ENCODE measurements around the gene GATAD2A. TPM values are rescaled to one million over a fixed set of nuclear protein-coding genes. Genes with fewer than 3 reads are reported as not detected.

The GATAD2A gene
- total RNA-seq, 1 experiment from 2014 or later, result 189 TPM

DNA sequence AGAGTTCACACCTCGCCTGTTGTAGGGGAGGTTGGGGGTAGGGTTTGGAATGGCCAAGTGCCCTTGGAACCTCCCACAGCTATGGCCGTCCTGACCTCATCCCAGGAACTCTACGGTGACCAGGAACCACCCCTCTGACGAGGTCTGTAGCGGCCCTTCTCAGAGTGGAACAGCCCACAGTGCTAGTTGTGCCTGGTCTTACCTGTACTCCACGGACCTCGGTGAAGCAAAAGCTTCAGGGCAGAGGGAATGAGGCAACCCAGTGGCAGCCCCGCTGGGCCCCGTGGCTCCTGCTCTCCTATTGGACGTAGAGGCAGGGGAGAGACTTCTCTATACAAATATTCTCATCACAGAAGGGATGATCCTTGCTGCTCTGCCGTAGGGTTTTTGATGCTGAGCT is 102.7 kb downstream of the GATAD2A start:
- Mint-ChIP-seq H3K27me3 (ENCODE audit: low read depth) (peaks cover 4% of the 10 kb centered on the region; the same call in 1 of the 2 replicates), H3K27ac (peak overlapping the region in 2 of 3 experiments; percentile 70 to 90; a peak in 2 of 7 replicates), H3K4me3 (no peak overlapping the region), H3K4me1 (peaks cover 3 to 13% of the 10 kb centered on the region in 2 experiments), H3K36me3 (ENCODE audit: insufficient read depth in 1 of 3, low read depth in 3 of 3) (peaks cover 16 to 47% (median 39%) of the 10 kb centered on the region in 3 experiments), H3K9me3 (no peaks in the 10 kb centered on the region)
- no peak overlapping the region for H3K56ac ChIP-seq (ENCODE audit: insufficient read length, low read depth, low read length)
- no peak overlapping the region for H4K8ac ChIP-seq (replicated peaks; ENCODE audit: insufficient read length, low read depth, low read length)
- no peak overlapping the region for H3K27ac ChIP-seq (ENCODE audit: insufficient read length, low read depth, low read length)
- no peak overlapping the region for H3K14ac ChIP-seq (ENCODE audit: insufficient read depth, low read length)
- H4K91ac ChIP-seq (ENCODE audit: insufficient read length, low read depth, low read length), result no peak overlapping the region
- H2BK12ac ChIP-seq (ENCODE audit: insufficient read length, low read depth, low read length), result no peak overlapping the region
- H3K4me2 ChIP-seq (ENCODE audit: insufficient read depth, insufficient read length, low read length), result no peak overlapping the region
- H2AK5ac ChIP-seq (ENCODE audit: insufficient read length, low read length), result no peak overlapping the region
- H3K9ac ChIP-seq (ENCODE audit: extremely low read depth, insufficient read length, low read length), result no peak overlapping the region
- H3K23me2 ChIP-seq (ENCODE audit: insufficient read length, low read depth, low read length, poor library complexity, severe bottlenecking), result no peaks in the 10 kb centered on the region
- H3K23ac ChIP-seq (ENCODE audit: insufficient read length, low read depth, low read length), result no peak overlapping the region
- no peak for DNase-seq
- H3K27me3 ChIP-seq (ENCODE audit: insufficient read depth, low read length), result no peaks in the 10 kb centered on the region
- H3K79me2 ChIP-seq (ENCODE audit: insufficient read depth, low read length), result no peaks in the 10 kb centered on the region
- H2AFZ ChIP-seq (ENCODE audit: low read length), result no peak overlapping the region
- no peak overlapping the region for H3K18ac ChIP-seq (ENCODE audit: insufficient read length, low read depth, low read length)
- no peaks in the 10 kb centered on the region for H4K20me1 ChIP-seq (ENCODE audit: control insufficient read depth, insufficient read depth, insufficient read length)
- TF ChIP-seq, protein P1, sequence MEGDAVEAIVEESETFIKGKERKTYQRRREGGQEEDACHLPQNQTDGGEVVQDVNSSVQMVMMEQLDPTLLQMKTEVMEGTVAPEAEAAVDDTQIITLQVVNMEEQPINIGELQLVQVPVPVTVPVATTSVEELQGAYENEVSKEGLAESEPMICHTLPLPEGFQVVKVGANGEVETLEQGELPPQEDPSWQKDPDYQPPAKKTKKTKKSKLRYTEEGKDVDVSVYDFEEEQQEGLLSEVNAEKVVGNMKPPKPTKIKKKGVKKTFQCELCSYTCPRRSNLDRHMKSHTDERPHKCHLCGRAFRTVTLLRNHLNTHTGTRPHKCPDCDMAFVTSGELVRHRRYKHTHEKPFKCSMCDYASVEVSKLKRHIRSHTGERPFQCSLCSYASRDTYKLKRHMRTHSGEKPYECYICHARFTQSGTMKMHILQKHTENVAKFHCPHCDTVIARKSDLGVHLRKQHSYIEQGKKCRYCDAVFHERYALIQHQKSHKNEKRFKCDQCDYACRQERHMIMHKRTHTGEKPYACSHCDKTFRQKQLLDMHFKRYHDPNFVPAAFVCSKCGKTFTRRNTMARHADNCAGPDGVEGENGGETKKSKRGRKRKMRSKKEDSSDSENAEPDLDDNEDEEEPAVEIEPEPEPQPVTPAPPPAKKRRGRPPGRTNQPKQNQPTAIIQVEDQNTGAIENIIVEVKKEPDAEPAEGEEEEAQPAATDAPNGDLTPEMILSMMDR (conservative IDR thresholded peaks at IDR 0.05), result no peak
- no peak overlapping the region for H2BK5ac ChIP-seq (ENCODE audit: insufficient read length, low read length)
- no peak overlapping the region for H2BK120ac ChIP-seq (ENCODE audit: low read depth, low read length, poor library complexity, severe bottlenecking)
- no CpG with 5 or more reads among the region's 11 CpGs for WGBS (ENCODE audit: extremely low coverage, insufficient read length, low lambda C conversion rate)
- no peak overlapping the region for H3T11ph ChIP-seq (ENCODE audit: low read length)
- H2BK20ac ChIP-seq (ENCODE audit: low read depth, low read length, poor library complexity, severe bottlenecking), result no peak overlapping the region
- H3K79me1 ChIP-seq (ENCODE audit: insufficient read depth, low read depth, low read length, poor library complexity, severe bottlenecking), result no peaks in the 10 kb centered on the region
- H3K4ac ChIP-seq (ENCODE audit: low read depth, low read length), result no peak overlapping the region
- no peaks in the 10 kb centered on the region for H3K9me3 ChIP-seq (ENCODE audit: control insufficient read depth, low read depth, low read length)
- H3K4me1 ChIP-seq (ENCODE audit: insufficient read depth, low read length), result no peaks in the 10 kb centered on the region
- no peak overlapping the region for H2BK15ac ChIP-seq (ENCODE audit: low read depth, low read length)
- no peak overlapping the region for H4K5ac ChIP-seq (ENCODE audit: insufficient read length, low read depth, low read length)
